Endothelial cell of umbilical vein (primary cell): ENCODE measurements around the gene PTPN9. TPM values are rescaled to one million over a fixed set of nuclear protein-coding genes. Genes with fewer than 3 reads are reported as not detected.

Source experiments
- BruUV-seq: library from RNA; stranded (reverse); fragments of 400-500 nt; replicated peaks from 2 replicates; lab custom pipeline; 2021; lab: Mats Ljungman, UMichigan
- CTCF ChIA-PET: fragments of 300-600, 350-600 bp; sonication (Branson Sonifier 250); formaldehyde crosslinking; loops from one replicate; lab custom pipeline; 2021; ENCODE audit warnings: antibody characterized with exemption, inconsistent platforms; lab: Charles Lee
- POLR2A ChIA-PET: fragments of 300-600, 350-600 bp; sonication (Branson Sonifier 250); formaldehyde crosslinking; loops from one replicate; lab custom pipeline; 2021; ENCODE audit warnings: antibody characterized with exemption, inconsistent platforms; lab: Charles Lee
- DNase-seq: peaks from one replicate; pipeline ENCODE4 v3.0.0-alpha.2; 2011; ENCODE audit warnings: low read depth, low spot score
- FAIRE-seq: peaks from 2 replicates; lab custom pipeline; 2011; peaks lifted over from hg19 to GRCh38; lab: Jason Lieb, UNC
- H2AFZ ChIP-seq: 2 replicates; pipeline ENCODE4 v1.6.0; 2012; ENCODE audit warnings: low read depth, low read length, control low read depth, inconsistent platforms
- H3K27ac ChIP-seq: 2 replicates; pipeline ENCODE4 v1.5.1; 2011; ENCODE audit warnings: low read depth, mild to moderate bottlenecking, control low read depth, low read length, moderate library complexity; ENCODE audit not compliant: insufficient read depth
- H3K27me3 ChIP-seq, 2 experiments: 2 replicates each; pipeline versions ENCODE4 v1.6.0 to v1.6.1; 2011; ENCODE audit warnings: low read length in 2 of 2, mixed read lengths in 1 of 2; ENCODE audit not compliant: control insufficient read depth in 2 of 2, insufficient read depth in 2 of 2
- H3K36me3 ChIP-seq, 2 experiments: 2 replicates in 1 of 2; 3 replicates in 1 of 2; pipeline ENCODE4 v1.5.1; 2011; ENCODE audit warnings: low read length in 2 of 2, mild to moderate bottlenecking in 1 of 2, moderate library complexity in 1 of 2; ENCODE audit not compliant: control insufficient read depth in 2 of 2, insufficient read depth in 2 of 2; ENCODE audit errors: extremely low read depth in 1 of 2
- H3K4me1 ChIP-seq: 3 replicates; pipeline ENCODE4 v1.5.1; 2011; ENCODE audit warnings: mild to moderate bottlenecking, low read length; ENCODE audit not compliant: control insufficient read depth, insufficient read depth; ENCODE audit errors: extremely low read depth
- H3K4me2 ChIP-seq: 2 replicates; pipeline ENCODE4 v1.6.1; 2011; ENCODE audit warnings: low read length, control low read depth, mixed read lengths; ENCODE audit not compliant: insufficient read depth
- H3K4me3 ChIP-seq, 3 experiments: fragments of 200-600 bp in 1 of 3; sonication (generic), shearing (Covaris generic) in 1 of 3; replicated peaks in 1 of 3; 2 replicates each; pipeline ENCODE4 v1.5.1; 2011 to 2016; ENCODE audit warnings: control low read depth in 3 of 3, low read length in 3 of 3, mild to moderate bottlenecking in 2 of 3, inconsistent platforms in 1 of 3, low read depth in 1 of 3, moderate library complexity in 1 of 3; ENCODE audit not compliant: insufficient read depth in 1 of 3
- H3K79me2 ChIP-seq: 2 replicates; pipeline ENCODE4 v1.6.0; 2012; ENCODE audit warnings: low read length, inconsistent platforms; ENCODE audit not compliant: control insufficient read depth, insufficient read depth
- H3K9ac ChIP-seq: replicated peaks from 2 replicates; pipeline ENCODE3; 2011; ENCODE audit warnings: low read length, control low read depth; ENCODE audit not compliant: insufficient read depth; ENCODE audit errors: extremely low read depth
- H3K9me1 ChIP-seq: replicated peaks from 3 replicates; pipeline ENCODE4 v1.6.0; 2011; ENCODE audit warnings: mild to moderate bottlenecking, low read length; ENCODE audit not compliant: control insufficient read depth, insufficient read depth; ENCODE audit errors: extremely low read depth
- H3K9me3 ChIP-seq: replicated peaks from 2 replicates; pipeline ENCODE4 v1.5.1; 2012; ENCODE audit warnings: low read length, inconsistent platforms; ENCODE audit not compliant: control insufficient read depth, insufficient read depth
- H4K20me1 ChIP-seq: replicated peaks from 2 replicates; pipeline ENCODE3; 2011; ENCODE audit warnings: mild to moderate bottlenecking, low read length; ENCODE audit not compliant: control insufficient read depth, insufficient read depth; ENCODE audit errors: extremely low read depth
- CTCF ChIP-seq, 2 donors: IDR thresholded peaks; 1 replicate in 1 of 2; 2 replicates in 1 of 2; pipeline ENCODE4 v1.5.1; 2011; ENCODE audit warnings: low read length in 2 of 2, mild to moderate bottlenecking in 2 of 2, moderate library complexity in 2 of 2, control low read depth in 1 of 2, inconsistent platforms in 1 of 2, low read depth in 1 of 2; ENCODE audit not compliant: insufficient read depth in 1 of 2; ENCODE audit errors: extremely low read depth in 1 of 2
- EZH2 ChIP-seq: IDR thresholded peaks from 2 replicates; pipeline ENCODE4 v1.6.1; 2012; ENCODE audit warnings: borderline replicate concordance, low read depth, mild to moderate bottlenecking, moderate library complexity, low read length, inconsistent platforms; ENCODE audit not compliant: severe bottlenecking
- FOS ChIP-seq: IDR thresholded peaks from 2 replicates; pipeline ENCODE4 v1.6.1; 2011; ENCODE audit warnings: mild to moderate bottlenecking, low read length, moderate library complexity, borderline replicate concordance; ENCODE audit not compliant: insufficient read depth
- GATA2 ChIP-seq: IDR thresholded peaks from 2 replicates; pipeline ENCODE4 v1.7.0; 2011; ENCODE audit warnings: low read depth, mild to moderate bottlenecking, moderate library complexity, mixed read lengths, low read length; ENCODE audit not compliant: insufficient read length, insufficient read depth
- JUN ChIP-seq: IDR thresholded peaks from 2 replicates; pipeline ENCODE4 v1.6.1; 2011; ENCODE audit warnings: borderline replicate concordance, low read depth; ENCODE audit not compliant: insufficient read length, insufficient read depth
- MAX ChIP-seq: IDR thresholded peaks from 2 replicates; pipeline ENCODE4 v1.6.1; 2011; ENCODE audit not compliant: insufficient read depth, insufficient read length
- MYC ChIP-seq: IDR thresholded peaks from one replicate; pipeline ENCODE4 v1.6.1; 2011; ENCODE audit warnings: mild to moderate bottlenecking, low read depth, low read length
- POLR2A ChIP-seq: IDR thresholded peaks from 2 replicates; pipeline ENCODE4 v1.6.1; 2012; ENCODE audit warnings: low read depth, mild to moderate bottlenecking, control low read depth, low read length
- POLR2AphosphoS5 ChIP-seq: IDR thresholded peaks from 2 replicates; pipeline ENCODE4 v1.6.1; 2012; ENCODE audit warnings: low read depth, mild to moderate bottlenecking, control low read depth, low read length, moderate library complexity; ENCODE audit not compliant: insufficient read depth
- dilution Hi-C: fragments of 300-500 bp; cut with MboI; formaldehyde crosslinking; loops from one replicate; pipeline ENCODE4 v1.15.0; 2019; ENCODE audit warnings: low sequenced_read_pairs; ENCODE audit not compliant: extremely low pct_ligation_motif_present
- intact Hi-C: fragments of 100-400 bp; cut with micrococcal nuclease; formaldehyde crosslinking; loops from one replicate; pipeline ENCODE4 v1.10.0; 2022
- polyA plus RNA-seq, 4 experiments: library from polyadenylated mRNA; depleted of rRNA in 3 of 4; stranded (reverse) in 3 of 4; unstranded in 1 of 4; fragments of >200 nt; gene quantifications; 2 replicates each; pipeline versions ENCODE4 v1.2.1 to v1.2.3, GENCODE V29; 2011 to 2012; ENCODE audit warnings: missing spikeins in 1 of 4
- total RNA-seq: library from RNA; stranded (reverse); gene quantifications from 2 replicates; pipeline ENCODE4 v1.2.3, GENCODE V29; 2021

PTPN9 gene
- total and polyA plus RNA-seq, 2 donors (not counting 3 experiments of a cell fraction or from before 2014, with no cell fraction given), result 31.4 to 37.2 TPM

- FAIRE-seq, result no peak
- dilution Hi-C loops, result no loop called here
- POLR2A ChIA-PET, result no interaction called here
Observed at GRCh38 chr15:75436881-75437280, 142.2 kb downstream of the PTPN9 start.

More at GRCh38 chr15:75436881-75437280, 142.2 kb downstream of the PTPN9 start:
- H3K9me1 ChIP-seq, result no peaks in the 10 kb centered on the region
- no peak overlapping the region for H3K9ac ChIP-seq
- intact Hi-C loops, result no loop called here
- no peak overlapping the region for H3K4me2 ChIP-seq
- H3K36me3 ChIP-seq, result no peaks in the 10 kb centered on the region
- H3K4me1 ChIP-seq, result peaks cover 5% of the 10 kb centered on the region
- H3K27me3 ChIP-seq, result no peaks in the 10 kb centered on the region
- H2AFZ ChIP-seq, result no peak overlapping the region
- CTCF ChIA-PET, result no interaction called here
- BruUV-seq, result no TSS peak
- H3K79me2 ChIP-seq, result peaks cover 51% of the 10 kb centered on the region
- TF ChIP-seq POLR2AphosphoS5, result no peak
- TF ChIP-seq EZH2, result no peak
- no peak for TF ChIP-seq CTCF (IDR thresholded peaks at IDR 0.05; ENCODE audit: extremely low read depth in 1 of 2, insufficient read depth in 1 of 2, low read depth in 1 of 2, low read length in 2 of 2)
- TF ChIP-seq POLR2A, result no peak
- no peak for TF ChIP-seq GATA2
- no peak for TF ChIP-seq FOS
- no peak for TF ChIP-seq JUN
- no peak for TF ChIP-seq MYC
- TF ChIP-seq MAX, result no peak
- no peak overlapping the region for H3K27ac ChIP-seq
- no peaks in the 10 kb centered on the region for H3K9me3 ChIP-seq
- no peak for DNase-seq
- H3K4me3 ChIP-seq, result no peak overlapping the region
- no peaks in the 10 kb centered on the region for H4K20me1 ChIP-seq
